H1 (cell line): ENCODE results near the gene TM9SF2. TPM values are rescaled to one million over a fixed set of nuclear protein-coding genes. Genes with fewer than 3 reads are reported as not detected.

Source experiments
- CTCF ChIA-PET: fragments of 300-600 bp; sonication (Branson Sonifier 250); formaldehyde crosslinking; loops from one replicate; lab custom pipeline; 2021; ENCODE audit not compliant: partially characterized antibody; lab: Charles Lee
- POLR2A ChIA-PET: fragments of 300-600 bp; sonication (Branson Sonifier 250); formaldehyde crosslinking; loops from one replicate; lab custom pipeline; 2021; ENCODE audit warnings: inconsistent platforms; ENCODE audit not compliant: partially characterized antibody; lab: Charles Lee
- DNase-seq, 2 experiments: peaks; one replicate each; pipeline versions ENCODE4 v3.0.0 to v3.0.0-alpha.2; 2010 to 2022; ENCODE audit warnings: low spot score in 2 of 2, low read depth in 1 of 2, mixed read lengths in 1 of 2
- FAIRE-seq: peaks from 2 replicates; lab custom pipeline; 2011; peaks lifted over from hg19 to GRCh38; lab: Jason Lieb, UNC
- H2AFZ ChIP-seq: 2 replicates; pipeline ENCODE4 v1.8.1; 2012; ENCODE audit warnings: low read length, inconsistent platforms
- H2AK5ac ChIP-seq: 2 replicates; pipeline ENCODE4 v1.6.1; 2013; ENCODE audit warnings: low read depth, low read length
- H2BK120ac ChIP-seq: replicated peaks from 2 replicates; pipeline ENCODE3; 2013; ENCODE audit warnings: low read depth, low read length, inconsistent platforms
- H2BK12ac ChIP-seq: 2 replicates; pipeline ENCODE4 v1.6.1; 2013; ENCODE audit warnings: low read depth, low read length
- H2BK15ac ChIP-seq: 2 replicates; pipeline ENCODE4 v1.6.1; 2013; ENCODE audit warnings: low read length
- H2BK20ac ChIP-seq: 2 replicates; pipeline ENCODE4 v1.6.1; 2013; ENCODE audit warnings: low read length
- H2BK5ac ChIP-seq: 2 replicates; pipeline ENCODE4 v1.6.1; 2013; ENCODE audit warnings: low read depth, low read length
- H3K14ac ChIP-seq: 2 replicates; pipeline ENCODE4 v1.6.1; 2013; ENCODE audit warnings: inconsistent platforms; ENCODE audit not compliant: insufficient read length
- H3K18ac ChIP-seq: 2 replicates; pipeline ENCODE4 v1.6.1; 2013; ENCODE audit warnings: low read length; ENCODE audit errors: extremely low read depth
- H3K23ac ChIP-seq: 2 replicates; pipeline ENCODE4 v1.6.1; 2013; ENCODE audit warnings: inconsistent platforms; ENCODE audit not compliant: insufficient read length
- H3K23me2 ChIP-seq: 2 replicates; pipeline ENCODE4 v1.6.1; 2013; ENCODE audit warnings: low read depth, low read length
- H3K27ac ChIP-seq: 2 replicates; pipeline ENCODE4 v1.6.1; 2011; ENCODE audit warnings: low read depth, low read length, inconsistent platforms
- H3K27me3 ChIP-seq, 4 experiments: replicated peaks in 1 of 4; 1 replicate in 1 of 4; 2 replicates in 3 of 4; pipeline versions ENCODE4 v1.6.1 to v1.8.1; 2011 to 2013; ENCODE audit warnings: low read length in 3 of 4, mild to moderate bottlenecking in 3 of 4, inconsistent platforms in 2 of 4, mixed read lengths in 2 of 4, moderate library complexity in 1 of 4; ENCODE audit not compliant: control insufficient read depth in 3 of 4, insufficient read depth in 3 of 4; ENCODE audit errors: extremely low read depth in 1 of 4
- H3K36me3 ChIP-seq, 4 experiments: 2 replicates each; pipeline versions ENCODE4 v1.6.1 to v1.8.1; 2011 to 2013; ENCODE audit warnings: mild to moderate bottlenecking in 4 of 4, low read length in 3 of 4, moderate library complexity in 2 of 4, control low read depth in 1 of 4, inconsistent platforms in 1 of 4; ENCODE audit not compliant: insufficient read depth in 4 of 4, control insufficient read depth in 2 of 4
- H3K4ac ChIP-seq: replicated peaks from 2 replicates; pipeline ENCODE3; 2013; ENCODE audit warnings: low read length, low read depth, mixed read lengths, inconsistent platforms; ENCODE audit not compliant: insufficient read length
- H3K4me1 ChIP-seq, 4 experiments: replicated peaks in 1 of 4; 1 replicate in 1 of 4; 2 replicates in 3 of 4; pipeline versions ENCODE4 v1.6.1 to v1.8.1; 2011 to 2013; ENCODE audit warnings: low read length in 3 of 4, inconsistent platforms in 2 of 4, mixed read lengths in 1 of 4; ENCODE audit not compliant: insufficient read depth in 4 of 4, control insufficient read depth in 3 of 4
- H3K4me2 ChIP-seq, 2 experiments: 2 replicates each; pipeline versions ENCODE4 v1.6.1 to v1.8.1; 2011 to 2013; ENCODE audit warnings: low read depth in 2 of 2, low read length in 2 of 2, control low read depth in 1 of 2, inconsistent platforms in 1 of 2, mild to moderate bottlenecking in 1 of 2; ENCODE audit not compliant: insufficient read depth in 1 of 2
- H3K4me3 ChIP-seq, 4 experiments: fragments of 200-600, 300-600 bp in 1 of 4; sonication (generic), shearing (Covaris generic), sonication (Bioruptor Twin) in 1 of 4; 2 replicates each; pipeline versions ENCODE4 v1.5.1 to v1.8.1; 2011 to 2016; ENCODE audit warnings: low read length in 4 of 4, low read depth in 3 of 4, control low read depth in 2 of 4, inconsistent platforms in 2 of 4, mild to moderate bottlenecking in 2 of 4, mixed read lengths in 1 of 4, moderate library complexity in 1 of 4; ENCODE audit not compliant: insufficient read depth in 2 of 4; ENCODE audit errors: extremely low read depth in 1 of 4
- H3K56ac ChIP-seq: replicated peaks from 2 replicates; pipeline ENCODE3; 2013; ENCODE audit warnings: low read depth, mild to moderate bottlenecking, mixed read lengths, low read length, inconsistent platforms; ENCODE audit not compliant: insufficient read length
- H3K79me1 ChIP-seq: 2 replicates; pipeline ENCODE4 v1.6.1; 2013; ENCODE audit warnings: low read depth, low read length, control low read depth
- H3K79me2 ChIP-seq, 2 experiments: 2 replicates each; pipeline versions ENCODE4 v1.6.1 to v1.8.1; 2012 to 2013; ENCODE audit warnings: low read length in 2 of 2, mild to moderate bottlenecking in 2 of 2, inconsistent platforms in 1 of 2; ENCODE audit not compliant: insufficient read depth in 2 of 2, control insufficient read depth in 1 of 2
- H3K9ac ChIP-seq, 4 experiments: replicated peaks in 1 of 4; 1 replicate in 1 of 4; 2 replicates in 3 of 4; pipeline versions ENCODE4 v1.6.1 to v1.8.1; 2011 to 2013; ENCODE audit warnings: low read depth in 3 of 4, low read length in 3 of 4, control low read depth in 2 of 4, mild to moderate bottlenecking in 2 of 4, moderate library complexity in 2 of 4, inconsistent platforms in 1 of 4; ENCODE audit errors: extremely low read depth in 1 of 4
- H3K9me3 ChIP-seq, 2 experiments: 2 replicates each; pipeline versions ENCODE4 v1.6.1 to v1.8.1; 2012 to 2013; ENCODE audit warnings: mild to moderate bottlenecking in 2 of 2, moderate library complexity in 2 of 2, control low read depth in 1 of 2, inconsistent platforms in 1 of 2, low read depth in 1 of 2, low read length in 1 of 2, mixed read lengths in 1 of 2; ENCODE audit not compliant: insufficient read depth in 2 of 2
- H4K20me1 ChIP-seq, 2 experiments: replicated peaks in 1 of 2; 2 replicates each; pipeline versions ENCODE3 to v1.8.1; 2011 to 2013; ENCODE audit warnings: inconsistent platforms in 2 of 2, low read length in 2 of 2, mild to moderate bottlenecking in 1 of 2; ENCODE audit not compliant: insufficient read depth in 2 of 2, control insufficient read depth in 1 of 2
- H4K5ac ChIP-seq: 2 replicates; pipeline ENCODE4 v1.6.1; 2013; ENCODE audit warnings: low read length, low read depth, mixed read lengths, inconsistent platforms; ENCODE audit not compliant: insufficient read length
- H4K8ac ChIP-seq: 2 replicates; pipeline ENCODE4 v1.8.0; 2013; ENCODE audit warnings: mild to moderate bottlenecking, moderate library complexity, low read length, inconsistent platforms; ENCODE audit not compliant: insufficient read depth; ENCODE audit errors: extremely low read depth
- H4K91ac ChIP-seq: replicated peaks from 2 replicates; pipeline ENCODE3; 2013; ENCODE audit warnings: low read length, mixed read lengths, inconsistent platforms; ENCODE audit not compliant: insufficient read length
- CBX8 ChIP-seq: fragments of 300-800, 300-1000 bp; sonication (generic); IDR thresholded peaks from 2 replicates; pipeline ENCODE4 v1.7.1; 2016; ENCODE audit warnings: low read depth, low read length, borderline replicate concordance
- CHD1 ChIP-seq: IDR thresholded peaks from 2 replicates; pipeline ENCODE4 v1.6.1; 2012; ENCODE audit warnings: low read depth, low read length, improper control_type of control experiment
- CHD2 ChIP-seq: IDR thresholded peaks from 2 replicates; pipeline ENCODE4 v1.6.1; 2012; ENCODE audit warnings: low read length, improper control_type of control experiment
- CTBP2 ChIP-seq: IDR thresholded peaks from 2 replicates; pipeline ENCODE4 v1.7.0; 2011; ENCODE audit warnings: borderline replicate concordance, mild to moderate bottlenecking, moderate library complexity, mixed read lengths, low read length; ENCODE audit not compliant: insufficient read depth, insufficient read length
- FOSL1 ChIP-seq: IDR thresholded peaks from 2 replicates; pipeline ENCODE4 v1.6.1; 2011; ENCODE audit warnings: mild to moderate bottlenecking, low read depth, low read length, moderate library complexity; ENCODE audit not compliant: insufficient read depth
- POU5F1 ChIP-seq: IDR thresholded peaks from 2 replicates; pipeline ENCODE4 v1.6.1; 2011; ENCODE audit warnings: low read depth, mild to moderate bottlenecking, low read length, moderate library complexity
- SAP30 ChIP-seq: fragments of 300-600 bp; sonication (generic); IDR thresholded peaks from 2 replicates; pipeline ENCODE4 v1.7.1; 2012; ENCODE audit warnings: low read length, moderate library complexity, mild to moderate bottlenecking, inconsistent platforms; ENCODE audit not compliant: insufficient read depth, insufficient replicate concordance
- SP2 ChIP-seq: IDR thresholded peaks from 2 replicates; pipeline ENCODE4 v1.6.1; 2012; ENCODE audit warnings: mild to moderate bottlenecking, low read length, inconsistent platforms
- TAF7 ChIP-seq: optimal IDR thresholded peaks from 2 replicates; pipeline ENCODE3; 2011; ENCODE audit warnings: low read depth, mild to moderate bottlenecking, inconsistent platforms, low read length, moderate library complexity, borderline replicate concordance
- WGBS, 2 experiments: shearing (Covaris generic) in 1 of 2; methylation state at CpG; one replicate each; pipeline versions ENCODE4 v1.1.6 to v1.1.7; 2013 to 2015; ENCODE audit warnings: low lambda C conversion rate in 2 of 2, mixed read lengths in 2 of 2, inconsistent platforms in 1 of 2, low coverage in 1 of 2, missing lambda C conversion rate in 1 of 2; ENCODE audit not compliant: insufficient replicate concordance in 2 of 2, insufficient coverage in 1 of 2, insufficient read length in 1 of 2; ENCODE audit errors: extremely low coverage in 1 of 2, missing lambda C conversion rate in 1 of 2; 5-methylcytosine and 5-hydroxymethylcytosine counted together
- polyA plus RNA-seq, 7 experiments: library from polyadenylated mRNA; depleted of rRNA in 3 of 7; stranded (reverse) in 5 of 7; unstranded in 2 of 7; fragments of >200 nt in 5 of 7; fragments of 200-250 nt in 2 of 7; gene quantifications; 1 replicate in 5 of 7; 2 replicates in 1 of 7; 4 replicates in 1 of 7; pipeline versions ENCODE4 v1.2.1 to v1.2.3, GENCODE V29; 2011 to 2013; ENCODE audit warnings: missing spikeins in 2 of 7, mixed read lengths in 2 of 7
- total RNA-seq: library from RNA; stranded (reverse); fragmentation: NEBNext Ultra II Directional; extraction: Animal tissue kit (Norgen Biotek cat#: 25700); gene quantifications from 2 replicates; pipeline ENCODE4 v1.2.1, GENCODE V29; 2021
- TF ChIP-seq, protein P1 (sequence below): IDR thresholded peaks from 2 replicates; pipeline ENCODE4 v1.6.1; 2012; ENCODE audit warnings: low read length, inconsistent platforms

TM9SF2 gene
- total and polyA plus RNA-seq, 2 of the 8 experiments (the other 6 are each of a cell fraction or from before 2014, with no cell fraction given), result 68.0 to 101 TPM

DNA sequence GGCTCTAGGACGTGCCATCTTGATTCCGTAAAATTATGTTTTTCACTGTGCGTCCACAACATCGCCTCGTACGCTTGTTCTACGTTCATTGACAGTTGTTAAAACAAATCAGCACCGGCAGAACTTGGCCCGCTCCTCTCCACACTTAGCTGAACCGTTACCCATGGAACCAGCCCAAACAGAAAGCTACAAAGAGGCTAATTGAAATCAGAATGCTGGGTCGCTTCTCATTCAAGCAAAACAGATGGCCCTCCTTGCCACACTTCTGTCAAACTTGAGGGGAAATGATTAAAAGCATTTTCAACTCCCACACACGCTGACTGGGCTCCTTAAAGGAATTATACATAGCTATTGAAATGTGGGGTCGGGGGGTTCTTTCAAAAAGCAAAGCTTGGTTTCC lies 71.6 kb downstream of the TM9SF2 start:
- no peaks in the 10 kb centered on the region for H3K36me3 ChIP-seq
- POLR2A ChIA-PET, result interaction anchor here (1.2 kb wide), 1 partner anchor 416 kb away, joined by 3 read pairs; no protein-coding TSS in a partner anchor
- H3K79me2 ChIP-seq, result no peaks in the 10 kb centered on the region
- H4K91ac ChIP-seq, result no peak overlapping the region
- H4K8ac ChIP-seq, result no peak overlapping the region
- H3K27ac ChIP-seq, result no peak overlapping the region
- no peak overlapping the region for H3K14ac ChIP-seq
- H3K27me3 ChIP-seq, result no peaks in the 10 kb centered on the region
- H2AK5ac ChIP-seq, result no peak overlapping the region
- H2BK5ac ChIP-seq, result no peak overlapping the region
- FAIRE-seq, result no peak
- H3K18ac ChIP-seq, result no peak overlapping the region
- no peak overlapping the region for H3K9ac ChIP-seq
- WGBS, 2 experiments, result 87% methylated on average over 13 of the region's 13 CpGs; no CpG with 5 or more reads in 1 of the 2 experiments
- no peaks in the 10 kb centered on the region; a peak in 1 of 7 replicates for H3K4me1 ChIP-seq
- H3K4me2 ChIP-seq, result no peak overlapping the region
- CTCF ChIA-PET, result interaction anchor here (1.0 to 1.8 kb wide), 6 partner anchors 28 to 138 kb away, joined by 3 to 6 read pairs (median 4); no protein-coding TSS in a partner anchor
- H2BK20ac ChIP-seq, result no peak overlapping the region
- no peaks in the 10 kb centered on the region for H3K23me2 ChIP-seq
- no peak overlapping the region for H2BK120ac ChIP-seq
- H3K4ac ChIP-seq, result no peak overlapping the region
- no peak for TF ChIP-seq CHD2
- no peak for TF ChIP-seq CHD1
- no peak for TF ChIP-seq CTBP2
- no peak for TF ChIP-seq POU5F1
- TF ChIP-seq SAP30, result no peak
- TF ChIP-seq CBX8, result no peak
- TF ChIP-seq SP2, result no peak
- TF ChIP-seq TAF7, result no peak
- no peak for TF ChIP-seq FOSL1
- TF ChIP-seq, protein P1, sequence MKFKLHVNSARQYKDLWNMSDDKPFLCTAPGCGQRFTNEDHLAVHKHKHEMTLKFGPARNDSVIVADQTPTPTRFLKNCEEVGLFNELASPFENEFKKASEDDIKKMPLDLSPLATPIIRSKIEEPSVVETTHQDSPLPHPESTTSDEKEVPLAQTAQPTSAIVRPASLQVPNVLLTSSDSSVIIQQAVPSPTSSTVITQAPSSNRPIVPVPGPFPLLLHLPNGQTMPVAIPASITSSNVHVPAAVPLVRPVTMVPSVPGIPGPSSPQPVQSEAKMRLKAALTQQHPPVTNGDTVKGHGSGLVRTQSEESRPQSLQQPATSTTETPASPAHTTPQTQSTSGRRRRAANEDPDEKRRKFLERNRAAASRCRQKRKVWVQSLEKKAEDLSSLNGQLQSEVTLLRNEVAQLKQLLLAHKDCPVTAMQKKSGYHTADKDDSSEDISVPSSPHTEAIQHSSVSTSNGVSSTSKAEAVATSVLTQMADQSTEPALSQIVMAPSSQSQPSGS, result no peak
- no peak overlapping the region for H3K4me3 ChIP-seq
- H4K20me1 ChIP-seq, result no peaks in the 10 kb centered on the region
- no peaks in the 10 kb centered on the region; the same call in 1 of the 2 replicates for H3K79me1 ChIP-seq
- no peak overlapping the region for H4K5ac ChIP-seq
- peaks cover 2 to 3% of the 10 kb centered on the region in 2 experiments; a peak in 1 of 4 replicates for H3K9me3 ChIP-seq
- H3K56ac ChIP-seq, result no peak overlapping the region
- no peak overlapping the region for H3K23ac ChIP-seq
- H2BK15ac ChIP-seq, result no peak overlapping the region
- H2BK12ac ChIP-seq, result no peak overlapping the region
- no peak for DNase-seq
- H2AFZ ChIP-seq, result no peak overlapping the region
